Trophoblast cell (in vitro differentiated cells and primary cell): ENCODE results near the gene OR8G1.
A peak's percentile ranks its signal among the peaks of the same experiment; 100 is the strongest.

Experiments
- DNase-seq, 2 donors: peaks; one replicate each; pipeline ENCODE4 v3.0.0-alpha.2; 2016
- H2AFZ ChIP-seq: 2 replicates; pipeline ENCODE4 v1.6.1; 2013; ENCODE audit warnings: low read length, moderate library complexity, mild to moderate bottlenecking; ENCODE audit not compliant: insufficient read depth, poor library complexity
- H2AK5ac ChIP-seq: 2 replicates; pipeline ENCODE4 v1.6.1; 2013; ENCODE audit warnings: mild to moderate bottlenecking, low read length
- H2BK120ac ChIP-seq: 2 replicates; pipeline ENCODE4 v1.6.1; 2013; ENCODE audit warnings: low read length, mild to moderate bottlenecking, moderate library complexity; ENCODE audit not compliant: insufficient read depth, poor library complexity
- H2BK12ac ChIP-seq: 2 replicates; pipeline ENCODE4 v1.6.1; 2013; ENCODE audit warnings: mild to moderate bottlenecking, low read length, moderate library complexity
- H2BK5ac ChIP-seq: 2 replicates; pipeline ENCODE4 v1.6.1; 2013; ENCODE audit warnings: low read length, low read depth, moderate library complexity, mild to moderate bottlenecking; ENCODE audit not compliant: poor library complexity
- H3K14ac ChIP-seq: 2 replicates; pipeline ENCODE4 v1.6.1; 2013; ENCODE audit warnings: mild to moderate bottlenecking, low read length
- H3K18ac ChIP-seq: 2 replicates; pipeline ENCODE4 v1.6.1; 2013; ENCODE audit warnings: mild to moderate bottlenecking, low read length
- H3K23ac ChIP-seq: 2 replicates; pipeline ENCODE4 v1.6.1; 2013; ENCODE audit warnings: low read length
- H3K27ac ChIP-seq: 2 replicates; pipeline ENCODE4 v1.5.1; 2013; ENCODE audit warnings: low read depth, mild to moderate bottlenecking, inconsistent platforms, low read length, moderate library complexity
- H3K27me3 ChIP-seq: 2 replicates; pipeline ENCODE4 v1.6.1; 2013; ENCODE audit warnings: inconsistent platforms, mild to moderate bottlenecking, low read length, moderate library complexity; ENCODE audit not compliant: insufficient read depth
- H3K36me3 ChIP-seq, 2 experiments: 1 replicate in 1 of 2; 2 replicates in 1 of 2; pipeline ENCODE4 v1.6.1; 2013; ENCODE audit warnings: low read length in 2 of 2, mild to moderate bottlenecking in 2 of 2, moderate library complexity in 1 of 2; ENCODE audit not compliant: insufficient read depth in 2 of 2, control insufficient read depth in 1 of 2
- H3K4ac ChIP-seq: 2 replicates; pipeline ENCODE4 v1.6.1; 2013; ENCODE audit warnings: low read depth, mild to moderate bottlenecking, low read length, moderate library complexity
- H3K4me1 ChIP-seq, 2 experiments: 1 replicate in 1 of 2; 2 replicates in 1 of 2; pipeline ENCODE4 v1.6.1; 2013; ENCODE audit warnings: low read length in 2 of 2, mild to moderate bottlenecking in 2 of 2, moderate library complexity in 1 of 2; ENCODE audit not compliant: insufficient read depth in 2 of 2, control insufficient read depth in 1 of 2
- H3K4me2 ChIP-seq: 2 replicates; pipeline ENCODE4 v1.6.1; 2013; ENCODE audit warnings: inconsistent platforms, mild to moderate bottlenecking, low read length, moderate library complexity
- H3K4me3 ChIP-seq: 2 replicates; pipeline ENCODE4 v1.5.1; 2013; ENCODE audit warnings: mild to moderate bottlenecking, low read depth, low read length, inconsistent platforms
- H3K79me1 ChIP-seq: one replicate; pipeline ENCODE4 v1.6.1; 2013; ENCODE audit warnings: low read length
- H3K79me2 ChIP-seq: 2 replicates; pipeline ENCODE4 v1.6.1; 2013; ENCODE audit warnings: low read length, mild to moderate bottlenecking; ENCODE audit not compliant: control insufficient read depth, insufficient read depth, poor library complexity
- H3K9ac ChIP-seq: 2 replicates; pipeline ENCODE4 v1.6.1; 2013; ENCODE audit warnings: mild to moderate bottlenecking, low read length
- H3K9me3 ChIP-seq: 2 replicates; pipeline ENCODE4 v1.6.1; 2013; ENCODE audit warnings: low read depth, mild to moderate bottlenecking, control low read depth, inconsistent platforms, low read length; ENCODE audit not compliant: insufficient read depth
- H4K12ac ChIP-seq: 2 replicates; pipeline ENCODE4 v1.6.1; 2013; ENCODE audit warnings: low read depth, mild to moderate bottlenecking, low read length, moderate library complexity
- H4K8ac ChIP-seq: 2 replicates; pipeline ENCODE4 v1.6.1; 2013; ENCODE audit warnings: low read depth, mild to moderate bottlenecking, low read length, moderate library complexity
- H4K91ac ChIP-seq: one replicate; pipeline ENCODE4 v1.6.1; 2013; ENCODE audit warnings: low read depth, mild to moderate bottlenecking, low read length, moderate library complexity
- WGBS: extraction: QIAGEN DNeasy Blood & Tissue Kit; methylation state at CpG from one replicate; pipeline ENCODE4 v1.1.7; 2013; ENCODE audit warnings: missing lambda C conversion rate; ENCODE audit not compliant: insufficient read length, insufficient coverage; ENCODE audit errors: extremely low coverage; 5-methylcytosine and 5-hydroxymethylcytosine counted together

Gene OR8G1

GRCh38 chr11:124202951-124203350 lies 37.9 kb upstream of the OR8G1 start:
- H3K27ac ChIP-seq = no peak overlapping the region
- no peak overlapping the region for H3K14ac ChIP-seq
- no peaks in the 10 kb centered on the region for H3K79me2 ChIP-seq
- no peak overlapping the region for H2BK12ac ChIP-seq
- H3K4me2 ChIP-seq = no peak overlapping the region
- H4K8ac ChIP-seq = no peak overlapping the region
- H3K18ac ChIP-seq = no peak overlapping the region
- no peak overlapping the region for H2BK5ac ChIP-seq
- peaks cover 2% of the 10 kb centered on the region for H3K9me3 ChIP-seq
- H3K27me3 ChIP-seq = no peaks in the 10 kb centered on the region
- WGBS = no CpG with 5 or more reads among the region's 3 CpGs
- no peaks in the 10 kb centered on the region for H3K79me1 ChIP-seq
- H4K12ac ChIP-seq = no peak overlapping the region
- no peak overlapping the region for H3K23ac ChIP-seq
- H2BK120ac ChIP-seq = no peak overlapping the region
- no peaks in the 10 kb centered on the region for H3K36me3 ChIP-seq
- no peak overlapping the region for H2AFZ ChIP-seq
- H3K4me1 ChIP-seq = no peaks in the 10 kb centered on the region
- no peak overlapping the region for H3K9ac ChIP-seq
- no peak overlapping the region for H3K4ac ChIP-seq
- no peak overlapping the region for H3K4me3 ChIP-seq
- H2AK5ac ChIP-seq = no peak overlapping the region
- no peak for DNase-seq
- H4K91ac ChIP-seq = no peak overlapping the region

GRCh38 chr11:124204008-124204407 lies 36.9 kb upstream of the OR8G1 start:
- Histone ChIP-seq H3K9me3 (peaks cover 2% of the 10 kb centered on the region), H4K91ac (no peak overlapping the region), H2BK120ac (no peak overlapping the region), H3K4ac (no peak overlapping the region), H3K36me3 (no peaks in the 10 kb centered on the region), H3K4me2 (no peak overlapping the region), H3K4me1 (no peaks in the 10 kb centered on the region), H2BK12ac (no peak overlapping the region), H3K9ac (no peak overlapping the region), H4K8ac (no peak overlapping the region), H2AFZ (no peak overlapping the region), H3K23ac (no peak overlapping the region), H3K4me3 (no peak overlapping the region), H2AK5ac (no peak overlapping the region), H4K12ac (no peak overlapping the region), H3K14ac (no peak overlapping the region), H3K27ac (no peak overlapping the region), H3K79me1 (no peaks in the 10 kb centered on the region), H3K27me3 (no peaks in the 10 kb centered on the region), H3K18ac (no peak overlapping the region), H3K79me2 (no peaks in the 10 kb centered on the region), H2BK5ac (no peak overlapping the region)
- no peak for DNase-seq
- no CpG with 5 or more reads among the region's 5 CpGs for WGBS

GRCh38 chr11:124207102-124207792 lies 33.6 kb upstream of the OR8G1 start:
- H3K79me1 ChIP-seq = no peaks in the 10 kb centered on the region
- no peak overlapping the region for H4K8ac ChIP-seq
- H4K91ac ChIP-seq = no peak overlapping the region
- no peak overlapping the region for H4K12ac ChIP-seq
- H3K27ac ChIP-seq = no peak overlapping the region
- H3K18ac ChIP-seq = no peak overlapping the region
- H3K9me3 ChIP-seq = no peaks in the 10 kb centered on the region
- H3K4me3 ChIP-seq = no peak overlapping the region
- no peak overlapping the region for H2BK5ac ChIP-seq
- H3K9ac ChIP-seq = no peak overlapping the region
- DNase-seq = no peak
- no peak overlapping the region for H3K4ac ChIP-seq
- no peak overlapping the region for H2BK12ac ChIP-seq
- H2BK120ac ChIP-seq = no peak overlapping the region
- H3K23ac ChIP-seq = peak overlapping the region; percentile 42
- H2AK5ac ChIP-seq = no peak overlapping the region
- no peaks in the 10 kb centered on the region for H3K4me1 ChIP-seq
- no CpG with 5 or more reads among the region's 6 CpGs for WGBS
- no peak overlapping the region for H2AFZ ChIP-seq
- H3K4me2 ChIP-seq = no peak overlapping the region
- H3K79me2 ChIP-seq = no peaks in the 10 kb centered on the region
- H3K14ac ChIP-seq = no peak overlapping the region
- H3K36me3 ChIP-seq = no peaks in the 10 kb centered on the region
- no peaks in the 10 kb centered on the region for H3K27me3 ChIP-seq

- Histone ChIP-seq H2AFZ (no peak overlapping the region), H3K4ac (no peak overlapping the region), H4K8ac (no peak overlapping the region), H3K79me1 (no peaks in the 10 kb centered on the region), H3K27ac (no peak overlapping the region), H3K14ac (no peak overlapping the region), H2BK120ac (no peak overlapping the region), H3K36me3 (no peaks in the 10 kb centered on the region), H3K9me3 (no peaks in the 10 kb centered on the region), H3K4me3 (no peak overlapping the region), H3K4me2 (no peak overlapping the region), H2BK5ac (no peak overlapping the region), H3K79me2 (no peaks in the 10 kb centered on the region), H3K9ac (no peak overlapping the region), H2AK5ac (no peak overlapping the region), H3K27me3 (no peaks in the 10 kb centered on the region), H2BK12ac (no peak overlapping the region), H4K12ac (no peak overlapping the region), H3K23ac (no peak overlapping the region), H3K4me1 (no peaks in the 10 kb centered on the region), H3K18ac (no peak overlapping the region), H4K91ac (no peak overlapping the region)
- DNase-seq = no peak
- WGBS = no CpG with 5 or more reads among the region's 6 CpGs
Observed at GRCh38 chr11:124209824-124210357, 31.0 kb upstream of the OR8G1 start.
